ENCODE results near the gene SGCG.

Gene SGCG

GRCh38 chr13:23325191-23325590 lies 144.4 kb downstream of the SGCG start:
- no peaks in the 10 kb centered on the region for H3K9me2 ChIP-seq (replicated peaks; ENCODE audit: control insufficient read depth, low read length)
- H4K20me1 ChIP-seq (ENCODE audit: control insufficient read depth, insufficient read depth, low read depth, low read length): no peaks in the 10 kb centered on the region
- no peaks in the 10 kb centered on the region for H3K4me1 ChIP-seq (ENCODE audit: control insufficient read depth, low read length)
- H3K27ac ChIP-seq (ENCODE audit: low read depth, low read length): no peak overlapping the region
- TF ChIP-seq EZH2phosphoT487 (IDR thresholded peaks at IDR 0.05; ENCODE audit: borderline replicate concordance, low read length): no peak
- TF ChIP-seq CTCF (IDR thresholded peaks at IDR 0.05; ENCODE audit: low read depth, low read length, poor library complexity, severe bottlenecking): no peak
- no peak overlapping the region for H3K4me3 ChIP-seq (ENCODE audit: low read length)
- 0 out of 2 replicates have a peak, but pooled peaks cover 3% of the 10 kb centered on the region for H3K27me3 ChIP-seq (ENCODE audit: control insufficient read depth, low read length)
- no peaks in the 10 kb centered on the region for H3K9me3 ChIP-seq (ENCODE audit: control insufficient read depth, insufficient read depth, low read length)
- no peaks in the 10 kb centered on the region for H3K79me2 ChIP-seq (ENCODE audit: control insufficient read depth, low read length)
- no peaks in the 10 kb centered on the region for H3F3A ChIP-seq (ENCODE audit: control insufficient read depth, insufficient read depth)
- H3K4me2 ChIP-seq (ENCODE audit: low read length): no peak overlapping the region
- no peaks in the 10 kb centered on the region for H3K36me3 ChIP-seq (ENCODE audit: control insufficient read depth, low read length)

GRCh38 chr13:23330356-23330755 lies 149.6 kb downstream of the SGCG start:
- H3K4me3 ChIP-seq (ENCODE audit: low read length): no peak overlapping the region
- no peak overlapping the region for H3K27ac ChIP-seq (ENCODE audit: low read depth, low read length)
- H3K36me3 ChIP-seq (ENCODE audit: control insufficient read depth, low read length): no peaks in the 10 kb centered on the region
- H4K20me1 ChIP-seq (ENCODE audit: control insufficient read depth, insufficient read depth, low read depth, low read length): no peaks in the 10 kb centered on the region
- H3K4me1 ChIP-seq (ENCODE audit: control insufficient read depth, low read length): no peaks in the 10 kb centered on the region
- no peaks in the 10 kb centered on the region for H3K27me3 ChIP-seq (ENCODE audit: control insufficient read depth, low read length)
- TF ChIP-seq EZH2phosphoT487 (IDR thresholded peaks at IDR 0.05; ENCODE audit: borderline replicate concordance, low read length): no peak
- TF ChIP-seq CTCF (IDR thresholded peaks at IDR 0.05; ENCODE audit: low read depth, low read length, poor library complexity, severe bottlenecking): no peak
- H3K9me2 ChIP-seq (replicated peaks; ENCODE audit: control insufficient read depth, low read length): no peaks in the 10 kb centered on the region
- H3F3A ChIP-seq (ENCODE audit: control insufficient read depth, insufficient read depth): no peaks in the 10 kb centered on the region
- no peaks in the 10 kb centered on the region for H3K79me2 ChIP-seq (ENCODE audit: control insufficient read depth, low read length)
- H3K9me3 ChIP-seq (ENCODE audit: control insufficient read depth, insufficient read depth, low read length): no peaks in the 10 kb centered on the region
- H3K4me2 ChIP-seq (ENCODE audit: low read length): no peak overlapping the region

GRCh38 chr13:23339225-23339624 lies 158.4 kb downstream of the SGCG start:
- no peaks in the 10 kb centered on the region for H3K79me2 ChIP-seq (ENCODE audit: control insufficient read depth, low read length)
- no peaks in the 10 kb centered on the region for H3K27me3 ChIP-seq (ENCODE audit: control insufficient read depth, low read length)
- H3K4me1 ChIP-seq (ENCODE audit: control insufficient read depth, low read length): no peaks in the 10 kb centered on the region
- H3K27ac ChIP-seq (ENCODE audit: low read depth, low read length): no peak overlapping the region
- no peaks in the 10 kb centered on the region for H3K36me3 ChIP-seq (ENCODE audit: control insufficient read depth, low read length)
- no peaks in the 10 kb centered on the region for H3F3A ChIP-seq (ENCODE audit: control insufficient read depth, insufficient read depth)
- no peaks in the 10 kb centered on the region for H3K9me3 ChIP-seq (ENCODE audit: control insufficient read depth, insufficient read depth, low read length)
- H3K9me2 ChIP-seq (replicated peaks; ENCODE audit: control insufficient read depth, low read length): no peaks in the 10 kb centered on the region
- no peak overlapping the region for H3K4me2 ChIP-seq (ENCODE audit: low read length)
- H4K20me1 ChIP-seq (ENCODE audit: control insufficient read depth, insufficient read depth, low read depth, low read length): no peaks in the 10 kb centered on the region
- TF ChIP-seq CTCF (IDR thresholded peaks at IDR 0.05; ENCODE audit: low read depth, low read length, poor library complexity, severe bottlenecking) (no peak), EZH2phosphoT487 (IDR thresholded peaks at IDR 0.05; ENCODE audit: borderline replicate concordance, low read length) (no peak)
- H3K4me3 ChIP-seq (ENCODE audit: low read length): no peak overlapping the region

Measured in DOHH2 (cell line).